HepG2 (cell line): ENCODE measurements around the gene ZBTB18. TPM values are rescaled to one million over a fixed set of nuclear protein-coding genes. Genes with fewer than 3 reads are reported as not detected.

Source experiments
- ATAC-seq: fragments of 200-7000 bp; cut with Tn5 transposase; 3 replicates; pipeline ENCODE4 v1.9.1; 2020; ENCODE audit warnings: mild to moderate bottlenecking, moderate library complexity
- BruUV-seq: library from RNA; stranded (reverse); fragments of 400-500 nt; replicated peaks from 2 replicates; lab custom pipeline; 2021; lab: Mats Ljungman, UMichigan
- CTCF ChIA-PET: fragments of 300-600 bp; formaldehyde crosslinking; extraction: SDS; loops from one replicate; lab custom pipeline; 2021; ENCODE audit warnings: low total read pairs, inconsistent platforms, low intra/inter-chr PET ratio; lab: Yijun Ruan, JAX
- POLR2A ChIA-PET: fragments of 350-600 bp; sonication (Branson Sonifier 250); formaldehyde crosslinking; loops from one replicate; lab custom pipeline; 2020; ENCODE audit warnings: antibody characterized with exemption, inconsistent platforms; lab: Yijun Ruan, JAX
- DNase-seq: peaks from one replicate; pipeline ENCODE4 v3.0.0-alpha.2; 2015; ENCODE audit warnings: low spot score
- FAIRE-seq: peaks from 3 replicates; lab custom pipeline; 2011; peaks lifted over from hg19 to GRCh38; lab: Jason Lieb, UNC
- H2AFZ ChIP-seq: one replicate; pipeline ENCODE4 v1.6.1; 2011; ENCODE audit warnings: low read length, inconsistent platforms
- H3K27ac ChIP-seq: fragments of 300-600 bp; 3 replicates; pipeline ENCODE4 v1.8.0; 2011; ENCODE audit warnings: mixed run types, mild to moderate bottlenecking, mixed read lengths, low read length, inconsistent platforms; ENCODE audit not compliant: insufficient read depth; ENCODE audit errors: extremely low read length
- H3K27me3 ChIP-seq, 2 experiments: fragments of 200-600 bp in 1 of 2; 2 replicates in 1 of 2; 3 replicates in 1 of 2; pipeline versions ENCODE4 v1.6.0 to v1.8.0; 2011; ENCODE audit warnings: low read length in 2 of 2, mild to moderate bottlenecking in 2 of 2, moderate library complexity in 2 of 2, inconsistent platforms in 1 of 2; ENCODE audit not compliant: insufficient read depth in 2 of 2, control insufficient read depth in 1 of 2
- H3K36me3 ChIP-seq, 2 experiments: fragments of 200-600 bp in 1 of 2; replicated peaks in 1 of 2; 2 replicates in 1 of 2; 3 replicates in 1 of 2; pipeline versions ENCODE4 v1.5.1 to v1.8.0; 2011; ENCODE audit warnings: low read length in 2 of 2, inconsistent platforms in 1 of 2; ENCODE audit not compliant: insufficient read depth in 2 of 2, control insufficient read depth in 1 of 2
- H3K4me1 ChIP-seq: 2 replicates; pipeline ENCODE4 v1.5.1; 2012; ENCODE audit warnings: low read length, inconsistent platforms; ENCODE audit not compliant: insufficient read depth
- H3K4me2 ChIP-seq: 2 replicates; pipeline ENCODE4 v1.6.0; 2011; ENCODE audit warnings: low read depth, low read length, inconsistent platforms
- H3K4me3 ChIP-seq, 3 experiments: fragments of 200-600 bp in 1 of 3; sonication (generic), shearing (Covaris generic) in 1 of 3; replicated peaks in 1 of 3; 2 replicates each; pipeline ENCODE4 v1.5.1; 2011 to 2016; ENCODE audit warnings: low read length in 3 of 3, inconsistent platforms in 2 of 3, low read depth in 2 of 3, mild to moderate bottlenecking in 2 of 3, control low read depth in 1 of 3, mixed read lengths in 1 of 3; ENCODE audit not compliant: insufficient read depth in 1 of 3
- H3K79me2 ChIP-seq: one replicate; pipeline ENCODE4 v1.6.1; 2011; ENCODE audit warnings: low read length, inconsistent platforms; ENCODE audit not compliant: insufficient read depth
- H3K9ac ChIP-seq: 2 replicates; pipeline ENCODE4 v1.6.0; 2011; ENCODE audit warnings: mild to moderate bottlenecking, low read depth, low read length, inconsistent platforms; ENCODE audit not compliant: insufficient read depth
- H3K9me3 ChIP-seq: 2 replicates; pipeline ENCODE4 v1.5.1; 2012; ENCODE audit warnings: mild to moderate bottlenecking, low read length
- H4K20me1 ChIP-seq: 2 replicates; pipeline ENCODE4 v1.6.0; 2011; ENCODE audit warnings: inconsistent platforms, mild to moderate bottlenecking, low read length, moderate library complexity; ENCODE audit not compliant: insufficient read depth
- ERF ChIP-seq: IDR thresholded peaks from 2 replicates; pipeline ENCODE4 v1.6.1; 2018; ENCODE audit warnings: missing biosample characterization, missing genetic modification reagents
- GATA4 ChIP-seq: sonication (generic); IDR thresholded peaks from 2 replicates; pipeline ENCODE4 v1.6.1; 2016; ENCODE audit warnings: antibody characterized with exemption, low read depth, borderline replicate concordance
- MZF1 ChIP-seq: sonication (generic); formaldehyde crosslinking; IDR thresholded peaks from 2 replicates; pipeline ENCODE4 v1.8.1; 2023; ENCODE audit warnings: mild to moderate bottlenecking, missing genetic modification reagents, borderline replicate concordance
- NCOA1 ChIP-seq: sonication (generic); formaldehyde crosslinking; IDR thresholded peaks from 2 replicates; pipeline ENCODE4 v1.9.0; 2021; ENCODE audit warnings: missing genetic modification reagents
- ZNF441 ChIP-seq: sonication (generic); formaldehyde crosslinking; IDR thresholded peaks from 2 replicates; pipeline ENCODE4 v1.7.0; 2021; ENCODE audit warnings: missing genetic modification reagents, borderline replicate concordance
- WGBS: methylation state at CpG from one replicate; pipeline ENCODE4 v1.1.6; 2017; ENCODE audit warnings: low lambda C conversion rate; 5-methylcytosine and 5-hydroxymethylcytosine counted together
- in situ Hi-C: cut with HindIII; loops from 2 replicates; pipeline ENCODE4 v1.10.0; 2017; ENCODE audit warnings: low pct_unique_long_range_greater_than_20kb; ENCODE audit not compliant: extremely low pct_ligation_motif_present
- intact Hi-C: fragments of 100-400 bp; cut with micrococcal nuclease; formaldehyde crosslinking; loops from one replicate; pipeline ENCODE4 v1.10.0; 2022; ENCODE audit not compliant: unreplicated experiment
- polyA plus RNA-seq, 8 experiments: library from polyadenylated mRNA; depleted of rRNA in 3 of 8; stranded (reverse) in 7 of 8; unstranded in 1 of 8; fragments of >200 nt; fragmentation: Illumina TruSeq in 4 of 8; extraction: Trizol in 4 of 8; gene quantifications; 2 replicates each; pipeline versions ENCODE4 v1.2.1 to v1.2.3, GENCODE V29; 2011 to 2016; ENCODE audit warnings: low read depth in 4 of 8, missing spikeins in 1 of 8, mixed read lengths in 1 of 8; ENCODE audit not compliant: insufficient read depth in 1 of 8
- total RNA-seq, 5 experiments: library from RNA; depleted of rRNA; stranded (reverse); fragments of >200 nt; fragmentation: Illumina TruSeq; extraction: Trizol; gene quantifications; 2 replicates each; pipeline ENCODE4 v1.2.3, GENCODE V29; 2016; ENCODE audit warnings: low read depth in 1 of 5
- TF ChIP-seq, protein P1 (sequence below): sonication (generic); formaldehyde crosslinking; IDR thresholded peaks from 2 replicates; pipeline ENCODE4 v1.4.0; 2020; ENCODE audit warnings: mild to moderate bottlenecking, low read depth, missing genetic modification reagents
- TF ChIP-seq, protein P2 (sequence below): sonication (generic); formaldehyde crosslinking; IDR thresholded peaks from 2 replicates; pipeline ENCODE4 v1.4.0; 2020; ENCODE audit warnings: missing genetic modification reagents, mild to moderate bottlenecking, borderline replicate concordance

ZBTB18 gene
- total and polyA plus RNA-seq, 2 of the 13 experiments (the other 11 are each of a cell fraction or from before 2014, with no cell fraction given) = 3.1 to 4.3 TPM

DNA sequence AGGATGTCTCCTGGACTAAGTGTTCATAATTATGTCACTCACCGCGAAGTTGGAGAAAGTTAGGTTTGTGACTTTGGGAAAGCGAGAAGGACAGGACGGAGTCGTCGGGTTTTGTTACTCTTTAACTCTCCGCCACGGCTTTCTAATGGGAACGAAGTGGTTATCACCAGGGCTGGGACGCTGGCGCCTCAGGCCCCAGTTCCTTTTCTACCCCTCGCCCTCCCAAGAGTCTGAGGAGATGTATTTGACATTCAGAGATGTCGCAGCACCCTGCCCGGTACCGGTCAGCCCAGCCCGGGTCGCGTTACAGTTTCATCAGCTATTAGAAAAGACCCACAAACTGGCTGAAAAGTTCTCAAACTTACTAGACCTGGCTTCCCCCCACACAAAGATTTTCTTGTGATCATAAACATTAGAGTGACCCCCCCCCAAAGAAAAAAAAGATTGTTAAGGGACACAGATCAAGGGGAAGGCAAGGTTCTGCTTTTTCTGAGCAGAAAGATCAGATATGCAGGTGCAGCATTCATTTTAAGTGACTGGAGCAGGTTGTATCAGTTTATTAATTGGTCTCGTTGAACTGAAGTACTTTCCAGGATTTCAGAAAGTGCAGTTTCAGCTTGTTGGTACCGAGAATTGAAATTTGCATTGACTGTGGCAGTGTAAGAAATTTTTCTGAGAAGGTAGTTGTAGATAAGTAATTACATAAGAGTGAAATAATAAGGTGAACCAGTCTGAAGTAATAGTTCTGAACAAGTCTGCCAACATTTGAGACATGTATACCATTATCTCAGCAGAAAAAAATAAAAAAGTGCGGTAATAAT lies 859 bp upstream of the ZBTB18 start:
- peaks cover 7% of the 10 kb centered on the region for H3K79me2 ChIP-seq
- peaks cover 3 to 10% of the 10 kb centered on the region in 2 experiments; a peak in 3 of 5 replicates for H3K36me3 ChIP-seq
- peaks cover 32% of the 10 kb centered on the region for H3K4me1 ChIP-seq
- no peak overlapping the region for H2AFZ ChIP-seq
- no TSS peak for BruUV-seq
- ATAC-seq (no peak), FAIRE-seq (no peak), DNase-seq (no peak)
- peak overlapping the region; percentile 68 for H3K9ac ChIP-seq
- WGBS = 23% methylated on average over 21 of the region's 21 CpGs
- in situ Hi-C loops (no loop called here), intact Hi-C loops (loop anchor here (10.0 kb wide), 1 partner anchor 405 kb away; the partner anchor contains the start of gene ADSS2)
- H3K27ac ChIP-seq = no peak overlapping the region
- ChIA-PET POLR2A (interaction anchor here (0.8 kb wide), 1 partner anchor 785 kb away, joined by 3 read pairs; no protein-coding TSS in a partner anchor), CTCF (no interaction called here)
- peak overlapping the region; percentile 93 for H3K4me2 ChIP-seq
- no peaks in the 10 kb centered on the region for H3K9me3 ChIP-seq
- peak overlapping the region; percentile 79 to 81 (median 80) for H3K4me3 ChIP-seq
- TF ChIP-seq MZF1 (CRISPR knock-in tag) = no peak
- TF ChIP-seq ERF (CRISPR knock-in tag) = no peak
- 0 out of 2 replicates have a peak, but pooled peaks have one; percentile 28 for TF ChIP-seq ZNF441 (CRISPR knock-in tag)
- TF ChIP-seq, protein P1, sequence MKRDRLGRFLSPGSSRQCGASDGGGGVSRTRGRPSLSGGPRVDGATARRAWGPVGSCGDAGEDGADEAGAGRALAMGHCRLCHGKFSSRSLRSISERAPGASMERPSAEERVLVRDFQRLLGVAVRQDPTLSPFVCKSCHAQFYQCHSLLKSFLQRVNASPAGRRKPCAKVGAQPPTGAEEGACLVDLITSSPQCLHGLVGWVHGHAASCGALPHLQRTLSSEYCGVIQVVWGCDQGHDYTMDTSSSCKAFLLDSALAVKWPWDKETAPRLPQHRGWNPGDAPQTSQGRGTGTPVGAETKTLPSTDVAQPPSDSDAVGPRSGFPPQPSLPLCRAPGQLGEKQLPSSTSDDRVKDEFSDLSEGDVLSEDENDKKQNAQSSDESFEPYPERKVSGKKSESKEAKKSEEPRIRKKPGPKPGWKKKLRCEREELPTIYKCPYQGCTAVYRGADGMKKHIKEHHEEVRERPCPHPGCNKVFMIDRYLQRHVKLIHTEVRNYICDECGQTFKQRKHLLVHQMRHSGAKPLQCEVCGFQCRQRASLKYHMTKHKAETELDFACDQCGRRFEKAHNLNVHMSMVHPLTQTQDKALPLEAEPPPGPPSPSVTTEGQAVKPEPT (CRISPR knock-in tag) = no peak
- TF ChIP-seq, protein P2, sequence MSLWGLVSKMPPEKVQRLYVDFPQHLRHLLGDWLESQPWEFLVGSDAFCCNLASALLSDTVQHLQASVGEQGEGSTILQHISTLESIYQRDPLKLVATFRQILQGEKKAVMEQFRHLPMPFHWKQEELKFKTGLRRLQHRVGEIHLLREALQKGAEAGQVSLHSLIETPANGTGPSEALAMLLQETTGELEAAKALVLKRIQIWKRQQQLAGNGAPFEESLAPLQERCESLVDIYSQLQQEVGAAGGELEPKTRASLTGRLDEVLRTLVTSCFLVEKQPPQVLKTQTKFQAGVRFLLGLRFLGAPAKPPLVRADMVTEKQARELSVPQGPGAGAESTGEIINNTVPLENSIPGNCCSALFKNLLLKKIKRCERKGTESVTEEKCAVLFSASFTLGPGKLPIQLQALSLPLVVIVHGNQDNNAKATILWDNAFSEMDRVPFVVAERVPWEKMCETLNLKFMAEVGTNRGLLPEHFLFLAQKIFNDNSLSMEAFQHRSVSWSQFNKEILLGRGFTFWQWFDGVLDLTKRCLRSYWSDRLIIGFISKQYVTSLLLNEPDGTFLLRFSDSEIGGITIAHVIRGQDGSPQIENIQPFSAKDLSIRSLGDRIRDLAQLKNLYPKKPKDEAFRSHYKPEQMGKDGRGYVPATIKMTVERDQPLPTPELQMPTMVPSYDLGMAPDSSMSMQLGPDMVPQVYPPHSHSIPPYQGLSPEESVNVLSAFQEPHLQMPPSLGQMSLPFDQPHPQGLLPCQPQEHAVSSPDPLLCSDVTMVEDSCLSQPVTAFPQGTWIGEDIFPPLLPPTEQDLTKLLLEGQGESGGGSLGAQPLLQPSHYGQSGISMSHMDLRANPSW = no peak
- no peak for TF ChIP-seq NCOA1
- no peak for TF ChIP-seq GATA4
- H3K27me3 ChIP-seq = peaks cover 0 to 2% of the 10 kb centered on the region in 2 experiments; a peak in 1 of 5 replicates
- H4K20me1 ChIP-seq = no peaks in the 10 kb centered on the region
